Liver (tissue), 2 donors: Measurements from ENCODE around the gene MIR17HG.

Experiments used
- YY1 ChIP-seq: IDR thresholded peaks from 2 replicates; pipeline ENCODE4 v1.6.1; 2016; ENCODE audit warnings: antibody characterized with exemption, mild to moderate bottlenecking
- TF ChIP-seq, protein P1 (sequence below): fragments of 150-350 bp; IDR thresholded peaks from 2 replicates; pipeline ENCODE4 v1.5.1; 2017; ENCODE audit warnings: improper control_type of control experiment, low read depth, low read length; ENCODE audit not compliant: missing input control
- TF ChIP-seq, protein P2 (sequence below): IDR thresholded peaks from 2 replicates; pipeline ENCODE4 v1.6.1; 2016; ENCODE audit warnings: antibody characterized with exemption, mild to moderate bottlenecking
- donor health status: healthy.

- TF ChIP-seq, protein P1, sequence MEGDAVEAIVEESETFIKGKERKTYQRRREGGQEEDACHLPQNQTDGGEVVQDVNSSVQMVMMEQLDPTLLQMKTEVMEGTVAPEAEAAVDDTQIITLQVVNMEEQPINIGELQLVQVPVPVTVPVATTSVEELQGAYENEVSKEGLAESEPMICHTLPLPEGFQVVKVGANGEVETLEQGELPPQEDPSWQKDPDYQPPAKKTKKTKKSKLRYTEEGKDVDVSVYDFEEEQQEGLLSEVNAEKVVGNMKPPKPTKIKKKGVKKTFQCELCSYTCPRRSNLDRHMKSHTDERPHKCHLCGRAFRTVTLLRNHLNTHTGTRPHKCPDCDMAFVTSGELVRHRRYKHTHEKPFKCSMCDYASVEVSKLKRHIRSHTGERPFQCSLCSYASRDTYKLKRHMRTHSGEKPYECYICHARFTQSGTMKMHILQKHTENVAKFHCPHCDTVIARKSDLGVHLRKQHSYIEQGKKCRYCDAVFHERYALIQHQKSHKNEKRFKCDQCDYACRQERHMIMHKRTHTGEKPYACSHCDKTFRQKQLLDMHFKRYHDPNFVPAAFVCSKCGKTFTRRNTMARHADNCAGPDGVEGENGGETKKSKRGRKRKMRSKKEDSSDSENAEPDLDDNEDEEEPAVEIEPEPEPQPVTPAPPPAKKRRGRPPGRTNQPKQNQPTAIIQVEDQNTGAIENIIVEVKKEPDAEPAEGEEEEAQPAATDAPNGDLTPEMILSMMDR = no peak
- TF ChIP-seq, protein P2, sequence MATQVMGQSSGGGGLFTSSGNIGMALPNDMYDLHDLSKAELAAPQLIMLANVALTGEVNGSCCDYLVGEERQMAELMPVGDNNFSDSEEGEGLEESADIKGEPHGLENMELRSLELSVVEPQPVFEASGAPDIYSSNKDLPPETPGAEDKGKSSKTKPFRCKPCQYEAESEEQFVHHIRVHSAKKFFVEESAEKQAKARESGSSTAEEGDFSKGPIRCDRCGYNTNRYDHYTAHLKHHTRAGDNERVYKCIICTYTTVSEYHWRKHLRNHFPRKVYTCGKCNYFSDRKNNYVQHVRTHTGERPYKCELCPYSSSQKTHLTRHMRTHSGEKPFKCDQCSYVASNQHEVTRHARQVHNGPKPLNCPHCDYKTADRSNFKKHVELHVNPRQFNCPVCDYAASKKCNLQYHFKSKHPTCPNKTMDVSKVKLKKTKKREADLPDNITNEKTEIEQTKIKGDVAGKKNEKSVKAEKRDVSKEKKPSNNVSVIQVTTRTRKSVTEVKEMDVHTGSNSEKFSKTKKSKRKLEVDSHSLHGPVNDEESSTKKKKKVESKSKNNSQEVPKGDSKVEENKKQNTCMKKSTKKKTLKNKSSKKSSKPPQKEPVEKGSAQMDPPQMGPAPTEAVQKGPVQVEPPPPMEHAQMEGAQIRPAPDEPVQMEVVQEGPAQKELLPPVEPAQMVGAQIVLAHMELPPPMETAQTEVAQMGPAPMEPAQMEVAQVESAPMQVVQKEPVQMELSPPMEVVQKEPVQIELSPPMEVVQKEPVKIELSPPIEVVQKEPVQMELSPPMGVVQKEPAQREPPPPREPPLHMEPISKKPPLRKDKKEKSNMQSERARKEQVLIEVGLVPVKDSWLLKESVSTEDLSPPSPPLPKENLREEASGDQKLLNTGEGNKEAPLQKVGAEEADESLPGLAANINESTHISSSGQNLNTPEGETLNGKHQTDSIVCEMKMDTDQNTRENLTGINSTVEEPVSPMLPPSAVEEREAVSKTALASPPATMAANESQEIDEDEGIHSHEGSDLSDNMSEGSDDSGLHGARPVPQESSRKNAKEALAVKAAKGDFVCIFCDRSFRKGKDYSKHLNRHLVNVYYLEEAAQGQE = no peak
- no peak for TF ChIP-seq YY1
These were observed 45.4 kb upstream of the MIR17HG start for GRCh38 chr13:91302111-91302510.
